Melanocyte of skin (primary cell): ENCODE data around the gene TM4SF5. TPM values are rescaled to one million over a fixed set of nuclear protein-coding genes. Genes with fewer than 3 reads are reported as not detected.

Source experiments
- total RNA-seq, 2 donors: library from RNA; depleted of rRNA; stranded (reverse); fragments of >200 nt; gene quantifications; 2 replicates each; pipeline ENCODE4 v1.2.3, GENCODE V29; 2012

The TM4SF5 gene, protein sequence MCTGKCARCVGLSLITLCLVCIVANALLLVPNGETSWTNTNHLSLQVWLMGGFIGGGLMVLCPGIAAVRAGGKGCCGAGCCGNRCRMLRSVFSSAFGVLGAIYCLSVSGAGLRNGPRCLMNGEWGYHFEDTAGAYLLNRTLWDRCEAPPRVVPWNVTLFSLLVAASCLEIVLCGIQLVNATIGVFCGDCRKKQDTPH
- total RNA-seq: not detected

DNA sequence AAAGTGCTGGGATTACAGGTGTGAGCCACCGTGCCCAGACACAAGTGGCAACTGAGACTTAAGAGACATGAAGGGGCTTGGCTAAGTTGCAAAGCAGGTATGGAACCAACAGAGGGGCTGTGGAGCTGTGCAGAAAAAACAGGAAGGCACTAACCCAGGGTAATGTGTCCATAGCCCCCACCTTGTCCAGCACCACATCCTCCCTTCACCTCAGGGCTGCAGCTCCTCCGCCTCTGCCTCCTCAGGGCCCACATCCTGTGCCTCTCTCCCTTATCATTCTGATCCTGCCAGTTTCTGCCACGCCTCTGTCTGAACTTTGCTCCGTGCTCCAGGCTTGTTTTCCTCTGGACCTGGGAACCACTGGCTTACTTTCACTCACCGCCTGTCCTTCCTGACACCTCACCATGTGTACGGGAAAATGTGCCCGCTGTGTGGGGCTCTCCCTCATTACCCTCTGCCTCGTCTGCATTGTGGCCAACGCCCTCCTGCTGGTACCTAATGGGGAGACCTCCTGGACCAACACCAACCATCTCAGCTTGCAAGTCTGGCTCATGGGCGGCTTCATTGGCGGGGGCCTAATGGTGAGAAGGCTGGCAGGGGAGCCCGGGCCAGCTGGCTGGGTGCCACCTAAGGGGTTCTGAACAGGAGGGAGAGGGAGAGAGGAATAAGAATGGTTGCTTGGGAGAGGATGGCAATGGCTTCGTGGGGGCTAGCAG, at the start of gene TM4SF5:
TSS of gene TM4SF5 (plus strand) at position 368 of the 716 bp plus-strand sequence. CDS start at position 405, 37 bp downstream.

DNA sequence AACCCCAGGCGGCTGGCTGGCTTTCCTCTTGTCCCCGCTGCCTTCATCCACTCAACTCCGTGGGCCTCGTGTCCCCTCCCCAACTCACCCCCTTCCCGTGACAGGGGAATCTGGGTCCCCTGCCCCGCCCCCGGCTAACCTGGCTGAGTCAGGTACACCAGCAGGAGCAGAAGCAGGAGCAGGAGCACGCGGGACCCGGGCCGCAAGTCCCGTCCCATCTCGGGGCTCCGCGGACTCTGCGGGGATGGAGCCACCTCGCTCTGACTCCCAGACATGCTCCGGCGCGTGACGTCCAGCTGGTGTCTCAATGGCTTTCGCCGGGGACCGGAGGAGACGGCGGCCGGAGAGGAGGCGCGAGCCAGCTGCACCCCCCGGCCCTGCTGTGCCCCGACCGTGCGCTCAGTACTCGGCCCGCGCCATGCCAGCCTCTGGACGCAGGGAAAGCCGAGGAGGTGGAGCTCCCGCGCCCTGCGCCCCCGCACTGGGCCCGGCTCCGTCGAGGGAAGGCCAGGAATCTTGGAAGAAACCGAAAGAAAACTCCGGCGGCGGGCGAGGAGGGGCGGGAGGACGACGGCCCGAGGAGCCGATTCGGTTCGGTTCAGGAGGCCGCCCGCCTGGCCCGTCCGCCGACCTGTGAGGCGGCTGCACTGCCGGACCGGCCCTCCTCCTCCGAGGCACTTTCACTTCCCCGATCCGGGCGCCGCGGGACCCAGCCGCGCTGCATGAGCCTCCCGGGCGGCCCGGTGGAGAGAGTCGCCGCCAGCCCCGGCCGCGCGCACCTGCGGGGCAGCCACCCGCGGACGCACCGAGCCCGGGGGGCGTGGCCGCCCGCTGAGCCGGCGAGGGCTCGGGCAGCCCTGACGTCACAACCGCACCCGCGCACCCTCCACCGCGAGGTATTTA, 32.3 kb upstream of the TM4SF5 start, which contains the start of the genes CXCL16 and ZMYND15:
TSS of gene CXCL16 (minus strand) at position 807 of the 903 bp plus-strand sequence. CDS start at position 218, 589 bp downstream.
TSS of gene ZMYND15 (plus strand) at position 712 of the 903 bp plus-strand sequence. CDS start 716 bp downstream, outside the sequence.

DNA sequence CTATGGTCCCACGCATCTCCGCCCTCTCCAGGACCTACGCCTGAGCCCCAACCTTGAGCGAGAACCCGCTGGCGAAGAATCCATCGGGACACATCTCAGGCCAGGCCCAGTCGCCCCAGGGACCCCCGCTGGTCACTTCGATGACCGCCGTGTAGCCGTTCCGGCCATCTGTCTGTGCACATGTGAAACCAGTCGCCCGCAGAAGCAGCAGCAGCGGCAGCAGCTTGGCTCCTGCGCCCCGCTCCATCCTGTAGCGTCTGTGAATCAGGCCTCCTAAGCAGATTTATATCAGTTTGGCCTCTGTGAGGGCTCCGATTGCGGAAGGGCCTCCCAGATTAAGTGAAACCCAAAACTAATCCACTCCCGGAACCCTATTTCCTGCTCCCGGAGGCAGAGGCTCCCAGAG, 14.4 kb downstream of the TM4SF5 start, which contains the start of gene VMO1:
TSS of gene VMO1 (minus strand) at position 259 of the 406 bp plus-strand sequence. CDS start at position 247, 12 bp downstream.

DNA sequence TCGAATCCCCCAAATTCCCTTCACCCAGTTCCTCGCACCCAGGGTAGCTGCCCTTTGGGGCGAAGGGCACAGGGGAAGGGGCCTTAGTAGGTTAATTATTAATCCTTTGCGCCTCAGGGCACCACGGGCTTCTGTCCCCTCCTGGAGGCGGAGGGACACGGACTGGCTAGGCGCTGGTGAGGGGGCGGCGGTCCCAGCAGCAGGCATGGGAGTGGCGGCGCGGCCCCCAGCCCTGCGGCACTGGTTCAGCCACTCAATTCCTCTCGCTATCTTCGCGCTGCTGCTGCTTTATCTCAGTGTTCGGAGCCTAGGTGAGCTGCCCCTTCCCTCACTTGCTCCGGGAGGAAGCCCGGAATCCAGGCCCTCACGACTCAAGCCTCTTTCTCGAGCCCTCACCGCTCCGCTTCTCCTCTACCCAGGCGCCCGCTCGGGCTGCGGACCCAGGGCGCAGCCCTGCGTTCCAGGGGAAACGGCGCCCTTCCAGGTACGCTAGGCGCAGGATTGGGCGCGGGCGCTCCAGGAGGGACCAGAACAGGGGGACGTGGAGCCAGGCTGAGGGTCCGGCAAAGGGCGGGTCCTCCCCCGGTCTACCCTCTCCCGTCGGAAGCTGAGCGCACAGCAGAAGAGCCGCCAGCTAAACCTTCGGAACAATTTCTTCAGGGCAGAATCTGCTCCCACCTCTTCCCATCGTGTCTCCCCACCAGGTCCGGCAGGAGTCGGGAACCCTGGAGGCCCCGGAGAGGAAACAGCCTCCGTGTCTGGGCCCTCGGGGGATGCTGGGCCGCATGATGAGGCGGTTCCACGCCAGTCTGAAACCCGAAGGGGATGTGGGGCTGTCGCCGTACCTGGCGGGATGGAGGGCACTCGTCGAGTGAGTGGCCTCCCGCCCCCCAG, 17.4 kb downstream of the TM4SF5 start, which contains the start of gene GLTPD2:
TSS of gene GLTPD2 (plus strand) at position 158 of the 894 bp plus-strand sequence. CDS start at position 206, 48 bp downstream.

DNA sequence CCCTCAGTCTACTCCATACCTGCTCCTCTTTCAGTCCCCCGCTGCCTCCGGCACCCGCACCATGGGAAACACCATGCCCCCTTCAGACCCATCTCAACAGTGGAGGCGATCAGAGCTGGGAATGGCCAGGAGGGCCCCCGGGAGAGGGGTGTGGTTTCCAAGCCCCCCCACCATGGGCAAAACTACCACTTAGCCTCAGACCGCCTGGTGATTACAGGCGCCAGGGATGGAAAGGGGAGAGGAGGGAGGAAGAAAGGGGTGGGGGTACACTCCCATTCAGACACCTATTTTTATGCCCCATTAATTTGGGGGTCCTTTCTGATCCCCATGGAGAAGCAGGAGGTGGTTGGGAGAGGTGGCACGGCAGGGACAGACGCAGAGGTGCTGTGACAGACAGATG, 30.5 kb downstream of the TM4SF5 start, which contains the start of gene C17orf114:
TSS of gene C17orf114 (minus strand) at position 101 of the 400 bp plus-strand sequence.

DNA sequence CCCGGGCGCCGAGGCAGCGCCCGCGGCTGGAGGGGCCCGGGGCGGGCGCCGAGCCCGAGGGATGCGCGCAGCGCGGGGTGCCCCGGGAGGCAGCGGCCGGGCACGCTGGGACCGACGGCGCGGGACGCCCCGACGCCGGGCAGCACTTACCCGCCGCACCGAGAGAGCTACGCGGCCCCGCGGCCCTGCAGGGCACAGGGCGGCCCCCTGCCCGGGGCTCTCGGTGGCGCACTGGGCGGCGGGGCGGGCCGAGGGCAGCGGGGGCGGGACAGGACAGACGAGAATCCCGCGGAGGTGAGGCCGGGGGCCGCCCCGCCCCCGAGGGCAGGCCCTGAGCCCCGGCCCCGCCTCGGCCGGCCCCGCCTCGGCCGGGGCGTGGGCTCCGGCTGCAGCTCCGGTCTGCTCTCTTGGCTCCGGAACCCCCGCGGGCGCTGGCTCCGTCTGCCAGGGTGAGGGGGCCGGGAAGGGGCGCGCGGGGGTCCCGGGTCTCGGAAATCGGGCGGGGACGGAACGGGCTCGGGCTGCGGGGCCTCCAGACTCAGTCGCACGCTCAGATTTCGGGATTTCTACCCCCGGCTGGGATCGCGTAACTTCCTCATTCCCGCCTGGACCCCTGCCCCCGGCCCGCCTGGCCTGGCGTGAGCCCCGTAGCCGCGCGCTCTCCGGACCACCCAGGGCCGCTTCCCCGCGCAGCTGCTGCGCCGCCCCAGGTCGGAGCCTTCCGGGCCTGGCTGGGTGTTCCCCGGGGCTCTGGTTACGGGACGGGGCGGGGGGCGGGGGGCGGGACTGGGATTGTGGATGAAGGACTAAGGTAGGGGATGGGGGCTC, 35.3 kb downstream of the TM4SF5 start, which contains the start of gene PLD2:
TSS of gene PLD2 (plus strand) at position 376 of the 828 bp plus-strand sequence. CDS start 621 bp downstream, outside the sequence.

Other genes starting within 250 kb of the TM4SF5 start
- 10 to 100 TPM; 51.3 to 96.9 TPM for gene MYBBP1A, start 216.5 kb upstream of the TM4SF5 start, total RNA-seq
- not detected for gene GGT6, start 211.3 kb upstream of the TM4SF5 start, total RNA-seq
- gene SMTNL2, start 187.4 kb upstream of the TM4SF5 start, total RNA-seq: not detected
- gene ALOX15, start 130.2 kb upstream of the TM4SF5 start, total RNA-seq: not detected
- 10 to 100 TPM; 24.4 to 31.6 TPM for gene PELP1, start 67.7 kb upstream of the TM4SF5 start, total RNA-seq
- 1 to 10 TPM; 8.3 to 9.7 TPM for gene ARRB2, start 61.3 kb upstream of the TM4SF5 start, total RNA-seq
- gene MED11, start 40.5 kb upstream of the TM4SF5 start, total RNA-seq: 10 to 100 TPM; 17.0 to 18.2 TPM
- under 1 TPM; under 0.01 to 0.69 TPM for gene ZMYND15, start 32.1 kb upstream of the TM4SF5 start, total RNA-seq
- 1 to 10 TPM; 1.7 to 6.5 TPM for gene CXCL16, start 32.0 kb upstream of the TM4SF5 start, total RNA-seq
- gene VMO1, start 14.5 kb downstream of the TM4SF5 start, total RNA-seq: not detected
- not detected for gene GLTPD2, start 17.1 kb downstream of the TM4SF5 start, total RNA-seq
- 100 to 1,000 TPM; 137 to 165 TPM for gene PSMB6, start 24.3 kb downstream of the TM4SF5 start, total RNA-seq
- 10 to 100 TPM in 1 of 2 donors, 1 to 10 TPM in 1; 8.9 to 10.3 TPM for gene PLD2, start 35.3 kb downstream of the TM4SF5 start, total RNA-seq
- 10 to 100 TPM; 37.6 to 40.6 TPM for gene MINK1, start 61.5 kb downstream of the TM4SF5 start, total RNA-seq
- gene C17orf107, start 127.7 kb downstream of the TM4SF5 start, total RNA-seq: under 1 TPM in 1 of 2 donors, not detected in 1; 0.69 TPM
- gene CHRNE, start 131.2 kb downstream of the TM4SF5 start, total RNA-seq: under 1 TPM in 1 of 2 donors, not detected in 1; 0.69 TPM
- gene GP1BA, start 160.4 kb downstream of the TM4SF5 start, total RNA-seq: not detected
- 100 to 1,000 TPM in 1 of 2 donors, 10 to 100 TPM in 1; 92.9 to 111 TPM for gene SLC25A11, start 168.2 kb downstream of the TM4SF5 start, total RNA-seq
- gene RNF167, start 168.4 kb downstream of the TM4SF5 start, total RNA-seq: 10 to 100 TPM; 32.0 to 42.0 TPM
- 100 to 1,000 TPM; 444 to 707 TPM for gene PFN1, start 176.6 kb downstream of the TM4SF5 start, total RNA-seq
- 1 to 10 TPM; 2.7 to 5.5 TPM for gene ENO3, start 179.2 kb downstream of the TM4SF5 start, total RNA-seq
- gene SPAG7, start 195.9 kb downstream of the TM4SF5 start, total RNA-seq: 10 to 100 TPM; 22.4 to 30.0 TPM
- 10 to 100 TPM in 1 of 2 donors, 1 to 10 TPM in 1; 9.0 to 20.0 TPM for gene CAMTA2, start 215.8 kb downstream of the TM4SF5 start, total RNA-seq
- under 1 TPM; under 0.01 to 0.69 TPM for gene INCA1, start 225.6 kb downstream of the TM4SF5 start, total RNA-seq
- 10 to 100 TPM; 25.1 to 29.6 TPM for gene KIF1C, start 226.1 kb downstream of the TM4SF5 start, total RNA-seq